Measurements from ENCODE around the gene ST6GALNAC3.

DNA sequence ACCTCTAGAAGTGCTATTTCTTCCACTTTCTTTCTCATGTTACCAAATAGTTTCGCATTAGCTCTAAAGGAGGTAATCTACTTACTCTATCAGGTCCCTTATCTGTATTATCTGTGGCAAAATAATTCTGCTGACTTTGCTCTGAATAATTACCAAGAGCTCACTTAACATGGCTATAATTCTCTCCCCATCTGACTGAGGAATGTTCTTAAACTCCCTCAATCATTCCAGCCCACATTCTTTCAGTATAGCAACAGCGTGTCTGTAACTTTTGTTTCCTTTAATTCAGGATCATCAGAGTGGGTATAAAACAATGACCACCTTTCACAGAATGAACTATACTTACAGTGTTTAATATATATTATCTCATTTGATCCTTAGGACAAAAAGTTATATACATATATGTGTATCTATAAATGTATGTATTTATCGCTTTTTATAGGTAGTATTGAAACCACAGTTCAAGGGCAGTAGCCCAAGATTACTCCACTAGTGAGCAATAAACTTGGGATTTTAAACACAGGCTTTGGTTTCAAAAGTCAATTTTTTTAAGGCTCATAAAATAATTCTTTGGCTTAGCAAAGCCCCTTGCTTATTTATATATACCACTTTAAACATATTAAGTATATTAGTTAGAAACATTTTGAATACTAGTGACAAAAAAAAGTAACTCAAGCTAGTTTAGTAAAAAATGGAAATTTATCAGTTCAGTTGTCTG lies 36.1 kb upstream of the ST6GALNAC3 start:
- TF ChIP-seq GATA2 (IDR thresholded peaks at IDR 0.05; ENCODE audit: low read depth, low read length), result no peak
- TF ChIP-seq GATA3 (IDR thresholded peaks at IDR 0.05; ENCODE audit: low read depth, low read length), result no peak
